H9 (cell line): ENCODE results near the gene SGO2. TPM values are rescaled to one million over a fixed set of nuclear protein-coding genes. Genes with fewer than 3 reads are reported as not detected.

Experiments used
- DNase-seq: peaks from one replicate; pipeline ENCODE4 v3.0.0-alpha.2; 2017
- H2AFZ ChIP-seq: one replicate; pipeline ENCODE4 v1.6.1; 2013; ENCODE audit warnings: mild to moderate bottlenecking, low read length, control low read depth, moderate library complexity
- H2AK5ac ChIP-seq: 2 replicates; pipeline ENCODE4 v1.6.1; 2013; ENCODE audit warnings: low read length, control low read depth, mixed read lengths; ENCODE audit not compliant: insufficient read length
- H2BK120ac ChIP-seq: one replicate; pipeline ENCODE4 v1.6.1; 2013; ENCODE audit warnings: low read depth, mild to moderate bottlenecking, low read length, control low read depth, inconsistent platforms; ENCODE audit not compliant: poor library complexity, severe bottlenecking
- H2BK12ac ChIP-seq: 2 replicates; pipeline ENCODE4 v1.6.1; 2013; ENCODE audit warnings: low read length, control low read depth, mixed read lengths, low read depth; ENCODE audit not compliant: insufficient read length
- H2BK15ac ChIP-seq: 2 replicates; pipeline ENCODE4 v1.6.1; 2013; ENCODE audit warnings: low read depth, low read length, control low read depth
- H2BK20ac ChIP-seq: one replicate; pipeline ENCODE4 v1.6.1; 2013; ENCODE audit warnings: low read depth, mild to moderate bottlenecking, low read length, control low read depth, inconsistent platforms; ENCODE audit not compliant: poor library complexity, severe bottlenecking
- H2BK5ac ChIP-seq: 2 replicates; pipeline ENCODE4 v1.6.1; 2013; ENCODE audit warnings: low read length, control low read depth, mixed read lengths; ENCODE audit not compliant: insufficient read length
- H3K14ac ChIP-seq: 2 replicates; pipeline ENCODE4 v1.6.1; 2013; ENCODE audit warnings: low read length, control low read depth; ENCODE audit not compliant: insufficient read depth
- H3K18ac ChIP-seq: 2 replicates; pipeline ENCODE4 v1.6.1; 2013; ENCODE audit warnings: low read depth, mild to moderate bottlenecking, mixed read lengths, low read length, control low read depth; ENCODE audit not compliant: insufficient read length
- H3K23ac ChIP-seq: 2 replicates; pipeline ENCODE4 v1.6.1; 2013; ENCODE audit warnings: low read length, control low read depth, mixed read lengths, low read depth; ENCODE audit not compliant: insufficient read length
- H3K23me2 ChIP-seq: 2 replicates; pipeline ENCODE4 v1.6.1; 2013; ENCODE audit warnings: low read depth, mild to moderate bottlenecking, mixed read lengths, low read length, control low read depth; ENCODE audit not compliant: insufficient read length, poor library complexity, severe bottlenecking
- H3K27ac ChIP-seq: 2 replicates; pipeline ENCODE4 v1.5.1; 2013; ENCODE audit warnings: low read length, control low read depth, mixed read lengths, low read depth; ENCODE audit not compliant: insufficient read length
- H3K27me3 ChIP-seq: 2 replicates; pipeline ENCODE4 v1.6.1; 2013; ENCODE audit warnings: low read length, control low read depth, inconsistent platforms; ENCODE audit not compliant: insufficient read depth
- H3K4ac ChIP-seq: 2 replicates; pipeline ENCODE4 v1.6.1; 2013; ENCODE audit warnings: low read depth, mild to moderate bottlenecking, control low read depth, inconsistent platforms, low read length, moderate library complexity
- H3K4me1 ChIP-seq: 2 replicates; pipeline ENCODE4 v1.6.1; 2013; ENCODE audit warnings: low read length, control low read depth, inconsistent platforms; ENCODE audit not compliant: insufficient read depth
- H3K4me2 ChIP-seq: 2 replicates; pipeline ENCODE4 v1.6.1; 2013; ENCODE audit warnings: low read length, control low read depth, mixed read lengths; ENCODE audit not compliant: insufficient read length, insufficient read depth
- H3K56ac ChIP-seq: 2 replicates; pipeline ENCODE4 v1.6.1; 2013; ENCODE audit warnings: low read depth, mild to moderate bottlenecking, mixed read lengths, low read length, control low read depth; ENCODE audit not compliant: insufficient read length
- H3K79me1 ChIP-seq: 2 replicates; pipeline ENCODE4 v1.6.1; 2013; ENCODE audit warnings: low read depth, mild to moderate bottlenecking, moderate library complexity, low read length, control low read depth, inconsistent platforms; ENCODE audit not compliant: insufficient read depth, poor library complexity, severe bottlenecking
- H3K79me2 ChIP-seq: 2 replicates; pipeline ENCODE4 v1.6.1; 2013; ENCODE audit warnings: low read length, control low read depth, inconsistent platforms; ENCODE audit not compliant: insufficient read depth
- H3K9ac ChIP-seq: 2 replicates; pipeline ENCODE4 v1.6.1; 2013; ENCODE audit warnings: low read length, control low read depth, mixed read lengths; ENCODE audit not compliant: insufficient read length; ENCODE audit errors: extremely low read depth
- H3K9me3 ChIP-seq: one replicate; pipeline ENCODE4 v1.6.1; 2013; ENCODE audit warnings: low read depth, low read length, inconsistent platforms; ENCODE audit not compliant: control insufficient read depth
- H3T11ph ChIP-seq: one replicate; pipeline ENCODE4 v1.6.1; 2013; ENCODE audit warnings: mild to moderate bottlenecking, low read length, control low read depth, inconsistent platforms
- H4K20me1 ChIP-seq: one replicate; pipeline ENCODE4 v1.6.1; 2013; ENCODE audit not compliant: control insufficient read depth, insufficient read length, insufficient read depth
- H4K5ac ChIP-seq: 2 replicates; pipeline ENCODE4 v1.6.1; 2013; ENCODE audit warnings: low read depth, mild to moderate bottlenecking, mixed read lengths, low read length, control low read depth; ENCODE audit not compliant: insufficient read length
- H4K8ac ChIP-seq: replicated peaks from 2 replicates; pipeline ENCODE4 v1.6.1; 2013; ENCODE audit warnings: low read length, control low read depth, mixed read lengths, low read depth; ENCODE audit not compliant: insufficient read length
- H4K91ac ChIP-seq: 2 replicates; pipeline ENCODE4 v1.6.1; 2013; ENCODE audit warnings: low read depth, mild to moderate bottlenecking, moderate library complexity, mixed read lengths, low read length, control low read depth; ENCODE audit not compliant: insufficient read length
- H3K27ac Mint-ChIP-seq, 3 experiments: 2 replicates in 2 of 3; 3 replicates in 1 of 3; pipeline ENCODE4 v1.8.0; 2020 to 2021; ENCODE audit warnings: mixed read lengths in 3 of 3, mild to moderate bottlenecking in 1 of 3, moderate library complexity in 1 of 3
- H3K27me3 Mint-ChIP-seq: 2 replicates; pipeline ENCODE4 v1.8.0; 2021; ENCODE audit warnings: low read depth, mild to moderate bottlenecking, moderate library complexity, mixed read lengths
- H3K36me3 Mint-ChIP-seq, 3 experiments: 2 replicates in 2 of 3; 3 replicates in 1 of 3; pipeline ENCODE4 v1.8.0; 2020 to 2021; ENCODE audit warnings: low read depth in 3 of 3, mixed read lengths in 3 of 3; ENCODE audit not compliant: insufficient read depth in 1 of 3
- H3K4me1 Mint-ChIP-seq, 2 experiments: 2 replicates each; pipeline ENCODE4 v1.8.0; 2020; ENCODE audit warnings: mixed read lengths in 2 of 2
- H3K4me3 Mint-ChIP-seq, 2 experiments: 2 replicates in 1 of 2; 3 replicates in 1 of 2; pipeline ENCODE4 v1.8.0; 2020 to 2021; ENCODE audit warnings: mild to moderate bottlenecking in 2 of 2, mixed read lengths in 2 of 2, moderate library complexity in 1 of 2
- H3K9me3 Mint-ChIP-seq, 2 experiments: 2 replicates in 1 of 2; 3 replicates in 1 of 2; pipeline ENCODE4 v1.8.0; 2020; ENCODE audit warnings: mild to moderate bottlenecking in 2 of 2, mixed read lengths in 2 of 2, moderate library complexity in 1 of 2
- CTCF ChIP-seq: fragments of 200-600 bp; sonication (generic); conservative IDR thresholded peaks from 3 replicates; pipeline ENCODE4 v1.8.0; 2021; ENCODE audit warnings: antibody characterized with exemption, mild to moderate bottlenecking
- WGBS: extraction: QIAGEN DNeasy Blood & Tissue Kit; methylation state at CpG from one replicate; pipeline ENCODE4 v1.1.7; 2013; ENCODE audit warnings: missing lambda C conversion rate, low lambda C conversion rate, mixed read lengths; ENCODE audit not compliant: insufficient read length; ENCODE audit errors: extremely low coverage; 5-methylcytosine and 5-hydroxymethylcytosine counted together
- total RNA-seq: library from RNA; stranded (reverse); gene quantifications from 2 replicates; pipeline ENCODE4 v1.2.1, GENCODE V29; 2021

Gene SGO2
- total RNA-seq, 1 experiment from 2014 or later, result 25.6 TPM

- no peaks in the 10 kb centered on the region for H3K79me2 ChIP-seq
- no peak overlapping the region for H3K9ac ChIP-seq
- H3K27ac ChIP-seq, result no peak overlapping the region
- no peak overlapping the region for H3K4me2 ChIP-seq
- H2BK5ac ChIP-seq, result no peak overlapping the region
- no peaks in the 10 kb centered on the region for H3K9me3 Mint-ChIP-seq
- H4K5ac ChIP-seq, result no peak overlapping the region
- H2BK12ac ChIP-seq, result no peak overlapping the region
- H3K36me3 Mint-ChIP-seq, result peaks cover 2 to 18% (median 14%) of the 10 kb centered on the region in 3 experiments; a peak in 6 of 7 replicates
- no peak overlapping the region for H2AK5ac ChIP-seq
- H4K8ac ChIP-seq, result no peak overlapping the region
- H3K27ac Mint-ChIP-seq, result no peak overlapping the region
- H3K18ac ChIP-seq, result no peak overlapping the region
- no peaks in the 10 kb centered on the region for H3K4me1 ChIP-seq
- no peak overlapping the region for H2BK20ac ChIP-seq
- no peak overlapping the region for H3K4me3 Mint-ChIP-seq
- peak; percentile 63 for TF ChIP-seq CTCF
- no peak overlapping the region for H3K14ac ChIP-seq
- no peak overlapping the region for H2BK120ac ChIP-seq
- no peaks in the 10 kb centered on the region for H3K23me2 ChIP-seq
- DNase-seq, result no peak
- H3K27me3 Mint-ChIP-seq, result no peaks in the 10 kb centered on the region
- H3K23ac ChIP-seq, result no peak overlapping the region
- H3K56ac ChIP-seq, result no peak overlapping the region
- no peaks in the 10 kb centered on the region for H3K9me3 ChIP-seq
- H2BK15ac ChIP-seq, result no peak overlapping the region
- no peak overlapping the region for H2AFZ ChIP-seq
- H3K4me1 Mint-ChIP-seq, result no peaks in the 10 kb centered on the region
- no peak overlapping the region for H4K91ac ChIP-seq
- WGBS, result no CpG with 5 or more reads among the region's 2 CpGs
- H3K4ac ChIP-seq, result no peak overlapping the region
- no peaks in the 10 kb centered on the region for H3K79me1 ChIP-seq
- no peaks in the 10 kb centered on the region for H4K20me1 ChIP-seq
- no peak overlapping the region for H3T11ph ChIP-seq
- H3K27me3 ChIP-seq, result no peaks in the 10 kb centered on the region
Measured at GRCh38 chr2:200575957-200576356, 50.0 kb downstream of the SGO2 start.
